Nephron (organoid): ENCODE data around the gene VDAC2.
"Not testable (repeated sequence)": the region's sequence is repeated elsewhere in the genome, so short reads cannot be mapped to it uniquely, and the experiment has no call there.

ENCODE experiments used
- H3K27ac Mint-ChIP-seq, 3 experiments: 2 replicates each; pipeline ENCODE4 v1.8.0; 2020; ENCODE audit warnings: mixed read lengths in 3 of 3, mild to moderate bottlenecking in 2 of 3, moderate library complexity in 1 of 3
- H3K27me3 Mint-ChIP-seq: 2 replicates; pipeline ENCODE4 v1.8.0; 2021; ENCODE audit warnings: low read depth, mild to moderate bottlenecking, moderate library complexity, mixed read lengths
- H3K36me3 Mint-ChIP-seq: 2 replicates; pipeline ENCODE4 v1.8.0; 2020; ENCODE audit warnings: low read depth, mixed read lengths
- H3K4me1 Mint-ChIP-seq: 2 replicates; pipeline ENCODE4 v1.8.0; 2020; ENCODE audit warnings: mixed read lengths
- H3K4me3 Mint-ChIP-seq, 3 experiments: 2 replicates each; pipeline ENCODE4 v1.8.0; 2020; ENCODE audit warnings: mild to moderate bottlenecking in 3 of 3, mixed read lengths in 3 of 3, moderate library complexity in 2 of 3
- H3K9me3 Mint-ChIP-seq: 2 replicates; pipeline ENCODE4 v1.8.0; 2020; ENCODE audit warnings: mixed read lengths
- CTCF ChIP-seq, 3 experiments: fragments of 200-600 bp; sonication (generic); IDR thresholded peaks; one replicate each; pipeline ENCODE4 v1.5.0; 2021; ENCODE audit warnings: antibody characterized with exemption in 3 of 3; ENCODE audit not compliant: unreplicated experiment in 3 of 3

Gene VDAC2

GRCh38 chr10:75195035-75195763 is 15.4 kb upstream of the VDAC2 start:
- H3K4me3 Mint-ChIP-seq: no peak overlapping the region
- no peak for TF ChIP-seq CTCF (IDR thresholded peaks at IDR 0.05; ENCODE audit: unreplicated experiment in 3 of 3)
- peaks cover 13% of the 10 kb centered on the region for H3K36me3 Mint-ChIP-seq
- H3K4me1 Mint-ChIP-seq: peaks cover 8% of the 10 kb centered on the region
- H3K27me3 Mint-ChIP-seq: no peaks in the 10 kb centered on the region
- no peak overlapping the region for H3K27ac Mint-ChIP-seq
- H3K9me3 Mint-ChIP-seq: no peaks in the 10 kb centered on the region

GRCh38 chr10:75197066-75197465 is 13.5 kb upstream of the VDAC2 start:
- Mint-ChIP-seq H3K4me3 (no peak overlapping the region), H3K9me3 (no peaks in the 10 kb centered on the region), H3K36me3 (peaks cover 13% of the 10 kb centered on the region), H3K27ac (no peak overlapping the region), H3K4me1 (peaks cover 6% of the 10 kb centered on the region), H3K27me3 (no peaks in the 10 kb centered on the region)
- TF ChIP-seq CTCF (IDR thresholded peaks at IDR 0.05; ENCODE audit: unreplicated experiment in 3 of 3): no peak

GRCh38 chr10:75197906-75198305 is 12.7 kb upstream of the VDAC2 start:
- Mint-ChIP-seq H3K36me3 (peaks cover 13% of the 10 kb centered on the region), H3K4me1 (peaks cover 4% of the 10 kb centered on the region)
- TF ChIP-seq CTCF (IDR thresholded peaks at IDR 0.05; ENCODE audit: unreplicated experiment in 3 of 3): no peak

GRCh38 chr10:75199949-75200348 is 10.6 kb upstream of the VDAC2 start:
- not testable (repeated sequence) for H3K4me3 Mint-ChIP-seq, H3K4me1 Mint-ChIP-seq, H3K36me3 Mint-ChIP-seq, H3K9me3 Mint-ChIP-seq, H3K27me3 Mint-ChIP-seq, H3K27ac Mint-ChIP-seq

More at GRCh38 chr10:75197906-75198305, 12.7 kb upstream of the VDAC2 start:
- peak overlapping the region in 1 of 3 experiments; percentile 29 for H3K27ac Mint-ChIP-seq
- H3K4me3 Mint-ChIP-seq: no peak overlapping the region
- no peaks in the 10 kb centered on the region for H3K9me3 Mint-ChIP-seq
- H3K27me3 Mint-ChIP-seq: no peaks in the 10 kb centered on the region

- Mint-ChIP-seq H3K9me3 (no peaks in the 10 kb centered on the region), H3K36me3 (no peaks in the 10 kb centered on the region), H3K27me3 (no peaks in the 10 kb centered on the region), H3K4me3 (no peak overlapping the region), H3K4me1 (peaks cover 5% of the 10 kb centered on the region), H3K27ac (no peak overlapping the region)
- no peak for TF ChIP-seq CTCF (IDR thresholded peaks at IDR 0.05; ENCODE audit: unreplicated experiment in 3 of 3)
These were observed 8.7 kb upstream of the VDAC2 start for GRCh38 chr10:75201793-75202307.

GRCh38 chr10:75202321-75203045 is 8.1 kb upstream of the VDAC2 start:
- Mint-ChIP-seq H3K27ac (no peak overlapping the region), H3K4me3 (no peak overlapping the region), H3K4me1 (peaks cover 11% of the 10 kb centered on the region), H3K9me3 (no peaks in the 10 kb centered on the region), H3K36me3 (no peaks in the 10 kb centered on the region), H3K27me3 (no peaks in the 10 kb centered on the region)
- TF ChIP-seq CTCF (IDR thresholded peaks at IDR 0.05; ENCODE audit: unreplicated experiment in 3 of 3): no peak

- H3K4me1 Mint-ChIP-seq: peaks cover 15% of the 10 kb centered on the region
- not testable (repeated sequence) for H3K4me3 Mint-ChIP-seq, H3K27ac Mint-ChIP-seq, H3K27me3 Mint-ChIP-seq, H3K9me3 Mint-ChIP-seq, H3K36me3 Mint-ChIP-seq
These were observed 7.5 kb upstream of the VDAC2 start for GRCh38 chr10:75203046-75203620.
